GM21390 (cell line): ENCODE results near the gene CLDN19.
"Not testable (repeated sequence)": the region's sequence is repeated elsewhere in the genome, so short reads cannot be mapped to it uniquely, and the experiment has no call there.

Experiments
- ATAC-seq: cut with Tn5 transposase; IDR thresholded peaks from one replicate; pipeline ENCODE4 v1.9.1; 2021; ENCODE audit not compliant: unreplicated experiment

CLDN19 gene

GRCh38 chr1:42761567-42761966 is 21.5 kb upstream of the CLDN19 start:
- no peak for ATAC-seq

- no peak for ATAC-seq
These were observed 19.1 kb upstream of the CLDN19 start for GRCh38 chr1:42759114-42759513.

GRCh38 chr1:42758641-42759040 is 18.6 kb upstream of the CLDN19 start:
- ATAC-seq = no peak

- no peak for ATAC-seq
These were observed 17.8 kb upstream of the CLDN19 start for GRCh38 chr1:42757892-42758275.

GRCh38 chr1:42756956-42757891 is 17.2 kb upstream of the CLDN19 start:
- ATAC-seq = no peak

GRCh38 chr1:42753070-42753469 is 13.0 kb upstream of the CLDN19 start:
- no peak for ATAC-seq

- no peak for ATAC-seq
These were observed 12.2 kb upstream of the CLDN19 start for GRCh38 chr1:42752284-42752683.

GRCh38 chr1:42751511-42752070 is 11.6 kb upstream of the CLDN19 start:
- not testable (repeated sequence) for ATAC-seq

- no peak for ATAC-seq
These were observed 10.0 kb upstream of the CLDN19 start for GRCh38 chr1:42750041-42750440.

- ATAC-seq = no peak
These were observed 8.7 kb upstream of the CLDN19 start for GRCh38 chr1:42748461-42749410.

GRCh38 chr1:42748021-42748420 is 8.0 kb upstream of the CLDN19 start:
- ATAC-seq = no peak

GRCh38 chr1:42747125-42747524 is 7.1 kb upstream of the CLDN19 start:
- no peak for ATAC-seq

GRCh38 chr1:42746436-42747105 is 6.5 kb upstream of the CLDN19 start:
- ATAC-seq = no peak

- no peak for ATAC-seq
These were observed 5.8 kb upstream of the CLDN19 start for GRCh38 chr1:42745851-42746250.

GRCh38 chr1:42744148-42744413 is 4.0 kb upstream of the CLDN19 start:
- no peak for ATAC-seq

- ATAC-seq = no peak
These were observed 3.5 kb upstream of the CLDN19 start for GRCh38 chr1:42743317-42744147.

GRCh38 chr1:42742617-42743316 is 2.7 kb upstream of the CLDN19 start:
- no peak for ATAC-seq

- no peak for ATAC-seq
These were observed 2.1 kb upstream of the CLDN19 start for GRCh38 chr1:42742141-42742540.

GRCh38 chr1:42741706-42742105 is 1.7 kb upstream of the CLDN19 start:
- ATAC-seq = no peak
